OCI-LY1 (cell line): Measurements from ENCODE around the gene SLC32A1.

ENCODE experiments used
- H2AFZ ChIP-seq: fragments of 200-600 bp; sonication (generic), shearing (Covaris generic); 2 replicates; pipeline ENCODE4 v1.6.0; 2014; ENCODE audit warnings: antibody characterized with exemption, mild to moderate bottlenecking, low read length
- H3F3A ChIP-seq: fragments of 200-600 bp; sonication (generic), shearing (Covaris generic); 2 replicates; pipeline ENCODE4 v1.6.0; 2014; ENCODE audit warnings: mild to moderate bottlenecking, antibody characterized with exemption, low read length, moderate library complexity; ENCODE audit not compliant: insufficient read depth
- H3K27ac ChIP-seq: fragments of 200-600 bp; sonication (generic); 2 replicates; pipeline ENCODE4 v1.5.1; 2014; ENCODE audit warnings: low read length, mixed run types, mild to moderate bottlenecking, low read depth; ENCODE audit not compliant: poor library complexity, severe bottlenecking
- H3K27me3 ChIP-seq: fragments of 200-600 bp; sonication (generic); 2 replicates; pipeline ENCODE4 v1.6.0; 2014; ENCODE audit warnings: antibody characterized with exemption, mild to moderate bottlenecking, low read length, moderate library complexity; ENCODE audit not compliant: insufficient read depth
- H3K36me3 ChIP-seq: fragments of 200-600 bp; sonication (generic); 2 replicates; pipeline ENCODE4 v1.6.1; 2014; ENCODE audit warnings: mild to moderate bottlenecking, antibody characterized with exemption, low read length, moderate library complexity, mixed read lengths; ENCODE audit not compliant: insufficient read depth
- H3K4me1 ChIP-seq: fragments of 200-600 bp; sonication (generic); 2 replicates; pipeline ENCODE4 v1.5.1; 2014; ENCODE audit warnings: mild to moderate bottlenecking, low read length, moderate library complexity; ENCODE audit not compliant: insufficient read depth, severe bottlenecking
- H3K4me2 ChIP-seq: fragments of 200-600 bp; sonication (generic), shearing (Covaris generic); 2 replicates; pipeline ENCODE4 v1.6.1; 2014; ENCODE audit warnings: low read length
- H3K4me3 ChIP-seq: fragments of 200-600 bp; sonication (generic); 2 replicates; pipeline ENCODE4 v1.5.1; 2014; ENCODE audit warnings: low read length, low read depth, mild to moderate bottlenecking, mixed read lengths; ENCODE audit not compliant: poor library complexity, severe bottlenecking
- H3K79me2 ChIP-seq: fragments of 200-600 bp; shearing (Covaris generic); 2 replicates; pipeline ENCODE4 v1.6.1; 2016; ENCODE audit warnings: mixed run types, low read length, mixed read lengths; ENCODE audit not compliant: insufficient read depth
- H3K9ac ChIP-seq: fragments of 200-600 bp; sonication (generic), shearing (Covaris generic); 2 replicates; pipeline ENCODE4 v1.6.1; 2014; ENCODE audit warnings: mild to moderate bottlenecking, low read length, mixed read lengths
- H3K9me2 ChIP-seq: fragments of 200-600 bp; sonication (generic), shearing (Covaris generic); 2 replicates; pipeline ENCODE4 v1.6.1; 2014; ENCODE audit warnings: low read depth, mild to moderate bottlenecking, low read length, mixed read lengths
- H3K9me3 ChIP-seq: fragments of 200-600 bp; shearing (Covaris generic); 2 replicates; pipeline ENCODE4 v1.6.1; 2014; ENCODE audit warnings: low read length, mixed read lengths
- H4K20me1 ChIP-seq: fragments of 200-600 bp; sonication (generic), shearing (Covaris generic); 2 replicates; pipeline ENCODE4 v1.6.0; 2016; ENCODE audit warnings: mild to moderate bottlenecking, low read length; ENCODE audit not compliant: insufficient read depth
- EZH2 ChIP-seq: fragments of 200-600 bp; sonication (generic), shearing (Covaris generic); IDR thresholded peaks from 2 replicates; pipeline ENCODE4 v1.8.0; 2017; ENCODE audit warnings: borderline replicate concordance, mixed run types, mild to moderate bottlenecking, antibody characterized with exemption, low read length, moderate library complexity, mixed read lengths
- TF ChIP-seq, protein P1 (sequence below): fragments of 200-600 bp; sonication (generic), shearing (Covaris generic); IDR thresholded peaks from 2 replicates; pipeline ENCODE4 v1.5.1; 2017; ENCODE audit warnings: mild to moderate bottlenecking, antibody characterized with exemption, low read length, moderate library complexity, mixed read lengths

Gene SLC32A1

DNA sequence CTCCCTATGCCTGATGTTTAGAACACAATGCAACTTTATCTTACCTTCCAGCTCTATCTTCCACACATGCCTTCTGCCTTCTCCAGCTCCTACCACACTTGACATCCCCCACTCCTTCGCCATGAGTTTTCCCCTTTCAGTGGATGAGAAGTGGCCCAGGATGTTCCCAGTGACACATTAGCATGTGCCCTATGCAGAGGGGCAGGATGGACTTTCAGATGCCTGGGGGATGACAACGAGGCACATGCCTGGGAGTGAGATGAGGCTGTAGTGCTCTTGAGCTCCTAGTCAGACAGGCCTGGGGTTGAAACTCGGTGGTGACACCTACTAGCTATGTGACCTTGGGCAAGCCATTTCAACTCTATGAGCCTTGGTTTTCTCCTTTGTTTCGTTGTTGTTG is 20.1 kb upstream of the SLC32A1 start:
- TF ChIP-seq, protein P1, sequence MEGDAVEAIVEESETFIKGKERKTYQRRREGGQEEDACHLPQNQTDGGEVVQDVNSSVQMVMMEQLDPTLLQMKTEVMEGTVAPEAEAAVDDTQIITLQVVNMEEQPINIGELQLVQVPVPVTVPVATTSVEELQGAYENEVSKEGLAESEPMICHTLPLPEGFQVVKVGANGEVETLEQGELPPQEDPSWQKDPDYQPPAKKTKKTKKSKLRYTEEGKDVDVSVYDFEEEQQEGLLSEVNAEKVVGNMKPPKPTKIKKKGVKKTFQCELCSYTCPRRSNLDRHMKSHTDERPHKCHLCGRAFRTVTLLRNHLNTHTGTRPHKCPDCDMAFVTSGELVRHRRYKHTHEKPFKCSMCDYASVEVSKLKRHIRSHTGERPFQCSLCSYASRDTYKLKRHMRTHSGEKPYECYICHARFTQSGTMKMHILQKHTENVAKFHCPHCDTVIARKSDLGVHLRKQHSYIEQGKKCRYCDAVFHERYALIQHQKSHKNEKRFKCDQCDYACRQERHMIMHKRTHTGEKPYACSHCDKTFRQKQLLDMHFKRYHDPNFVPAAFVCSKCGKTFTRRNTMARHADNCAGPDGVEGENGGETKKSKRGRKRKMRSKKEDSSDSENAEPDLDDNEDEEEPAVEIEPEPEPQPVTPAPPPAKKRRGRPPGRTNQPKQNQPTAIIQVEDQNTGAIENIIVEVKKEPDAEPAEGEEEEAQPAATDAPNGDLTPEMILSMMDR, result no peak
- TF ChIP-seq EZH2, result no peak
- Histone ChIP-seq H3F3A (no peaks in the 10 kb centered on the region), H3K79me2 (no peaks in the 10 kb centered on the region), H3K36me3 (no peaks in the 10 kb centered on the region), H2AFZ (no peak overlapping the region), H3K9me2 (no peaks in the 10 kb centered on the region), H3K4me3 (no peak overlapping the region), H3K9me3 (no peaks in the 10 kb centered on the region), H3K27me3 (no peaks in the 10 kb centered on the region; the same call in 1 of the 2 replicates), H3K4me2 (no peak overlapping the region), H3K27ac (no peak overlapping the region), H3K4me1 (no peaks in the 10 kb centered on the region), H3K9ac (no peak overlapping the region), H4K20me1 (no peaks in the 10 kb centered on the region)

DNA sequence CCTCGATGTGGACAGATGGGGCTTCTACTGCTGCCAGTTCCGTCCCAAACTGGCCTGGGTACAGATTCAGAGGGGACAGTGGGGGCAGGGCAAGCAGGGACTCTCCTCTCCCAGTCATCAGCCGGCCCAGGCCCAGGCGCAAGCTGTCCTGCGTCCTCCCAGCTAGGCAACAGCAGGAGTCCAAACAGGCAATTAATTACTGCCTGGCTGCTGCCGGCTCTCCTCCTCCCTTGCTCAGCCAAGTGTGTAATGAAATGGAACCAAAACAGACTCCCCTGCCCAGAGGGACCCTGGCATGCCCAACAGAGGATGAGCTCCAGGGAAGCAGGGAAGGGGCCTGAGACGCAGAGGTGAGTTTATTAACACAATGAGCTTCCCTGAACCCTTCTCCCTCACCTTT is 17.8 kb upstream of the SLC32A1 start:
- no peak for TF ChIP-seq EZH2
- TF ChIP-seq, protein P1, result no peak
- Histone ChIP-seq H2AFZ (no peak overlapping the region), H3K27me3 (no peaks in the 10 kb centered on the region; the same call in 1 of the 2 replicates), H3K4me3 (no peak overlapping the region), H3K4me2 (no peak overlapping the region), H3F3A (no peaks in the 10 kb centered on the region), H3K79me2 (no peaks in the 10 kb centered on the region), H3K9me2 (no peaks in the 10 kb centered on the region), H3K9me3 (no peaks in the 10 kb centered on the region), H3K4me1 (no peaks in the 10 kb centered on the region), H3K27ac (no peak overlapping the region), H4K20me1 (no peaks in the 10 kb centered on the region), H3K36me3 (no peaks in the 10 kb centered on the region), H3K9ac (no peak overlapping the region)

DNA sequence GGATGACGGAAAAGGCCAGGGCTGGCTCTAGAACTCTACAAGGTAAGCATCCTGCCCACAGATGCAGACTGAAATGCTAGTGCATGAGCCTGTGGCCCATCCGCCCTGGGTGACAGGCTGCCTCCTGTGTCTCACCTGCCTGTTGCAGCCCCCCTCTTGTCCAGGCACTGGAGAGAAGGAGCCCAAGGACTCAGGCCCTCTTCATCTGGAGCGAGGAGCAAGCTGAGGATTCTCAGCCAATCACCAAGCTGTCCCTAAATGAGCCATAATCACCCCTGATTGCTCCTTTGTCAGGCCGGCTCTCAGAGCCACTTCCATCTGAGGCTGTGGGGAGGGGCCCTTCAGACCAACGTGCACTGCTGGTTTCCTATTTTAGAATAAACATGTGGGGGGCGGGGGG is 10.0 kb upstream of the SLC32A1 start:
- Histone ChIP-seq H3F3A (no peaks in the 10 kb centered on the region), H3K4me2 (no peak overlapping the region), H3K9me2 (no peaks in the 10 kb centered on the region), H3K4me1 (no peaks in the 10 kb centered on the region), H3K27me3 (no peaks in the 10 kb centered on the region; the same call in 1 of the 2 replicates), H3K9me3 (no peaks in the 10 kb centered on the region), H3K4me3 (no peak overlapping the region), H3K79me2 (no peaks in the 10 kb centered on the region), H3K27ac (no peak overlapping the region), H2AFZ (no peak overlapping the region), H3K9ac (no peak overlapping the region), H4K20me1 (no peaks in the 10 kb centered on the region), H3K36me3 (no peaks in the 10 kb centered on the region)
- TF ChIP-seq, protein P1, result no peak
- no peak for TF ChIP-seq EZH2
